HEK293 (cell line): Measurements from ENCODE around the gene RP2.

Experiments used
- CTCF ChIA-PET: fragments of 350-600 bp; formaldehyde crosslinking; extraction: SDS; loops from one replicate; lab custom pipeline; 2021; ENCODE audit warnings: antibody characterized with exemption; lab: Yijun Ruan, JAX
- POLR2A ChIA-PET: fragments of 300-600 bp; formaldehyde crosslinking; extraction: SDS; loops from one replicate; lab custom pipeline; 2020; ENCODE audit warnings: antibody characterized with exemption, inconsistent platforms; lab: Yijun Ruan, JAX
- H3K27ac ChIP-seq: fragments of 200-500 bp; sonication (Bioruptor generic); 2 replicates; pipeline ENCODE4 v1.5.1; 2014; ENCODE audit warnings: low read depth, low read length, control low read depth, inconsistent platforms; ENCODE audit errors: extremely low read depth
- H3K36me3 ChIP-seq, 2 experiments: fragments of 200-500 bp in 1 of 2; sonication (Bioruptor generic) in 1 of 2; 1 replicate in 1 of 2; 2 replicates in 1 of 2; pipeline ENCODE4 v1.5.1; 2014 to 2017; ENCODE audit warnings: inconsistent platforms in 2 of 2, low read length in 2 of 2; ENCODE audit not compliant: control insufficient read depth in 2 of 2, insufficient read depth in 1 of 2
- H3K4me1 ChIP-seq: fragments of 200-500 bp; sonication (Bioruptor generic); 2 replicates; pipeline ENCODE4 v1.5.1; 2014; ENCODE audit warnings: mild to moderate bottlenecking, low read length, inconsistent platforms; ENCODE audit not compliant: control insufficient read depth, insufficient read depth
- H3K4me3 ChIP-seq: 2 replicates; pipeline ENCODE4 v1.5.1; 2011; ENCODE audit warnings: low read depth, mild to moderate bottlenecking, control low read depth, low read length, moderate library complexity
- H3K9me3 ChIP-seq: fragments of 200-500 bp; sonication (Bioruptor generic); 2 replicates; pipeline ENCODE4 v1.5.1; 2014; ENCODE audit warnings: low read depth, low read length, inconsistent platforms; ENCODE audit not compliant: control insufficient read depth, insufficient read depth
- BCL6B ChIP-seq: fragments of 450-650 bp; formaldehyde crosslinking; IDR thresholded peaks from 2 replicates; pipeline ENCODE4 v1.5.1; 2017; ENCODE audit warnings: missing biosample characterization, missing genetic modification characterization
- HOXA7 ChIP-seq: sonication (generic); formaldehyde crosslinking; IDR thresholded peaks from 2 replicates; pipeline ENCODE4 v1.8.1; 2022; ENCODE audit warnings: missing genetic modification reagents, borderline replicate concordance
- KLF10 ChIP-seq: fragments of 450-650 bp; IDR thresholded peaks from 2 replicates; pipeline ENCODE4 v1.5.1; 2018; ENCODE audit warnings: missing biosample characterization, mild to moderate bottlenecking, missing genetic modification characterization
- MYNN ChIP-seq: fragments of 450-650 bp; formaldehyde crosslinking; IDR thresholded peaks from 2 replicates; pipeline ENCODE4 v1.5.1; 2016; ENCODE audit warnings: missing biosample characterization, missing genetic modification characterization, borderline replicate concordance
- ZNF157 ChIP-seq: fragments of 450-650 bp; formaldehyde crosslinking; IDR thresholded peaks from 2 replicates; pipeline ENCODE4 v1.5.1; 2016; ENCODE audit warnings: missing biosample characterization, missing genetic modification characterization
- ZNF26 ChIP-seq: fragments of 450-650 bp; formaldehyde crosslinking; IDR thresholded peaks from 2 replicates; pipeline ENCODE4 v1.5.1; 2016; ENCODE audit warnings: missing biosample characterization, missing genetic modification characterization
- ZNF426 ChIP-seq: fragments of 450-650 bp; formaldehyde crosslinking; IDR thresholded peaks from 2 replicates; pipeline ENCODE4 v1.5.1; 2017; ENCODE audit warnings: missing biosample characterization, missing genetic modification characterization, mild to moderate bottlenecking, inconsistent platforms, moderate library complexity
- ZNF433 ChIP-seq: fragments of 450-650 bp; formaldehyde crosslinking; IDR thresholded peaks from 2 replicates; pipeline ENCODE4 v1.5.1; 2016; ENCODE audit warnings: missing biosample characterization, missing genetic modification characterization, low read depth
- ZNF518A ChIP-seq: fragments of 450-650 bp; formaldehyde crosslinking; conservative IDR thresholded peaks from 2 replicates; pipeline ENCODE4 v1.5.1; 2016; ENCODE audit warnings: low read depth, missing biosample characterization, missing genetic modification characterization
- ZNF664 ChIP-seq: fragments of 450-650 bp; formaldehyde crosslinking; IDR thresholded peaks from 2 replicates; pipeline ENCODE4 v1.5.1; 2016; ENCODE audit warnings: missing biosample characterization, missing genetic modification characterization
- ZNF670 ChIP-seq: fragments of 450-650 bp; formaldehyde crosslinking; IDR thresholded peaks from 2 replicates; pipeline ENCODE4 v1.5.1; 2016; ENCODE audit warnings: missing biosample characterization, missing genetic modification characterization, low read depth
- ZNF701 ChIP-seq: fragments of 450-650 bp; formaldehyde crosslinking; IDR thresholded peaks from 2 replicates; pipeline ENCODE4 v1.5.1; 2016; ENCODE audit warnings: missing biosample characterization, missing genetic modification characterization
- ZNF776 ChIP-seq: fragments of 450-650 bp; formaldehyde crosslinking; IDR thresholded peaks from 2 replicates; pipeline ENCODE4 v1.5.0; 2017; ENCODE audit warnings: missing biosample characterization, missing genetic modification characterization, borderline replicate concordance
- ZSCAN18 ChIP-seq: fragments of 450-650 bp; formaldehyde crosslinking; IDR thresholded peaks from 2 replicates; pipeline ENCODE4 v1.5.1; 2016; ENCODE audit warnings: missing biosample characterization, missing genetic modification characterization

The RP2 gene

GRCh38 chrX:46863072-46863471 lies 26.2 kb downstream of the RP2 start:
- TF ChIP-seq HOXA7 (CRISPR knock-in tag), result no peak
- TF ChIP-seq ZNF670, result no peak
- TF ChIP-seq MYNN (tag by site-specific recombination), result no peak
- TF ChIP-seq ZNF518A (tag by site-specific recombination), result no peak
- TF ChIP-seq ZNF26 (tag by site-specific recombination), result no peak
- no peak for TF ChIP-seq ZNF776 (tag by site-specific recombination)
- TF ChIP-seq BCL6B, result no peak
- TF ChIP-seq KLF10 (tag by site-specific recombination), result no peak
- no peak for TF ChIP-seq ZSCAN18 (tag by site-specific recombination)
- TF ChIP-seq ZNF433 (tag by site-specific recombination), result no peak
- TF ChIP-seq ZNF701 (tag by site-specific recombination), result no peak
- no peak for TF ChIP-seq ZNF157 (tag by site-specific recombination)
- ChIA-PET CTCF (no interaction called here), POLR2A (no interaction called here)
- Histone ChIP-seq H3K36me3 (peaks cover 3 to 5% of the 10 kb centered on the region in 2 experiments; a peak in 2 of 3 replicates), H3K4me3 (no peak overlapping the region), H3K4me1 (no peaks in the 10 kb centered on the region), H3K9me3 (no peaks in the 10 kb centered on the region), H3K27ac (no peak overlapping the region)

- Histone ChIP-seq H3K9me3 (no peaks in the 10 kb centered on the region), H3K36me3 (peaks cover 3 to 5% of the 10 kb centered on the region in 2 experiments; a peak in 2 of 3 replicates), H3K4me3 (no peak overlapping the region), H3K4me1 (no peaks in the 10 kb centered on the region), H3K27ac (no peak overlapping the region)
- CTCF ChIA-PET, result no interaction called here
- POLR2A ChIA-PET, result no interaction called here
- TF ChIP-seq ZNF664 (tag by site-specific recombination) (0 out of 2 replicates have a peak, but pooled peaks have one; percentile 11), ZNF426 (tag by site-specific recombination) (no peak)
Measured at GRCh38 chrX:46864606-46865005, 27.8 kb downstream of the RP2 start.
